Mesenchymal stem cell (in vitro differentiated cells and primary cell): ENCODE measurements around the gene KRI1.
A peak's percentile ranks its signal among the peaks of the same experiment; 100 is the strongest.

Experiments
- DNase-seq: peaks from one replicate; pipeline ENCODE4 v3.0.0-alpha.2; 2013
- H2AFZ ChIP-seq: one replicate; pipeline ENCODE4 v1.6.1; 2013; ENCODE audit warnings: low read depth, mild to moderate bottlenecking, control low read depth, inconsistent platforms, low read length, moderate library complexity
- H2AK5ac ChIP-seq: 2 replicates; pipeline ENCODE4 v1.6.1; 2013; ENCODE audit warnings: low read length, moderate library complexity, mild to moderate bottlenecking, inconsistent platforms; ENCODE audit not compliant: severe bottlenecking
- H2BK120ac ChIP-seq: one replicate; pipeline ENCODE4 v1.6.1; 2013; ENCODE audit warnings: low read depth, mild to moderate bottlenecking, inconsistent platforms, low read length, moderate library complexity
- H2BK12ac ChIP-seq, 2 experiments: one replicate each; pipeline ENCODE4 v1.6.1; 2013; ENCODE audit warnings: inconsistent platforms in 2 of 2, low read length in 2 of 2, mild to moderate bottlenecking in 2 of 2, moderate library complexity in 2 of 2, control low read depth in 1 of 2
- H2BK15ac ChIP-seq: one replicate; pipeline ENCODE4 v1.6.1; 2013; ENCODE audit warnings: mild to moderate bottlenecking, low read depth, inconsistent platforms; ENCODE audit not compliant: poor library complexity, severe bottlenecking
- H2BK5ac ChIP-seq: 2 replicates; pipeline ENCODE4 v1.6.1; 2013; ENCODE audit warnings: low read depth, mild to moderate bottlenecking, low read length, control low read depth, inconsistent platforms; ENCODE audit not compliant: poor library complexity, severe bottlenecking
- H3K14ac ChIP-seq, 2 experiments: one replicate each; pipeline ENCODE4 v1.6.1; 2013; ENCODE audit warnings: inconsistent platforms in 2 of 2, low read length in 2 of 2, control low read depth in 1 of 2, mild to moderate bottlenecking in 1 of 2, moderate library complexity in 1 of 2
- H3K18ac ChIP-seq, 2 experiments: one replicate each; pipeline ENCODE4 v1.6.1; 2013; ENCODE audit warnings: inconsistent platforms in 2 of 2, low read length in 2 of 2, control low read depth in 1 of 2, low read depth in 1 of 2, mild to moderate bottlenecking in 1 of 2
- H3K23ac ChIP-seq, 2 experiments: one replicate each; pipeline ENCODE4 v1.6.1; 2013; ENCODE audit warnings: inconsistent platforms in 2 of 2, low read length in 2 of 2, mild to moderate bottlenecking in 2 of 2, moderate library complexity in 2 of 2, control low read depth in 1 of 2
- H3K27ac ChIP-seq: 2 replicates; pipeline ENCODE4 v1.5.1; 2013; ENCODE audit warnings: mild to moderate bottlenecking, moderate library complexity, low read length, control low read depth, inconsistent platforms; ENCODE audit not compliant: poor library complexity, severe bottlenecking
- H3K27me3 ChIP-seq, 2 experiments: 2 replicates each; pipeline versions ENCODE4 v1.6.1 to v1.7.0; 2013; ENCODE audit warnings: low read length in 2 of 2, mild to moderate bottlenecking in 2 of 2, moderate library complexity in 2 of 2, control low read depth in 1 of 2, inconsistent platforms in 1 of 2; ENCODE audit not compliant: control insufficient read depth in 1 of 2, insufficient read depth in 1 of 2
- H3K36me3 ChIP-seq, 2 experiments: 2 replicates each; pipeline versions ENCODE4 v1.6.1 to v1.7.0; 2013; ENCODE audit warnings: low read length in 2 of 2, control low read depth in 1 of 2, inconsistent platforms in 1 of 2, low read depth in 1 of 2, mild to moderate bottlenecking in 1 of 2; ENCODE audit not compliant: insufficient read depth in 2 of 2, control insufficient read depth in 1 of 2
- H3K4ac ChIP-seq, 2 experiments: one replicate each; pipeline ENCODE4 v1.6.1; 2013; ENCODE audit warnings: inconsistent platforms in 2 of 2, low read length in 2 of 2, mild to moderate bottlenecking in 2 of 2, moderate library complexity in 2 of 2, control low read depth in 1 of 2, low read depth in 1 of 2
- H3K4me1 ChIP-seq: 2 replicates; pipeline ENCODE4 v1.6.1; 2013; ENCODE audit warnings: low read depth, low read length, control low read depth; ENCODE audit not compliant: control insufficient read depth, insufficient read depth
- H3K4me2 ChIP-seq: 2 replicates; pipeline ENCODE4 v1.6.1; 2013; ENCODE audit warnings: low read length, mild to moderate bottlenecking, inconsistent platforms; ENCODE audit not compliant: poor library complexity, severe bottlenecking
- H3K4me3 ChIP-seq, 2 experiments: 2 replicates each; pipeline versions ENCODE4 v1.5.1 to v1.7.0; 2013; ENCODE audit warnings: low read length in 2 of 2, mild to moderate bottlenecking in 2 of 2, control low read depth in 1 of 2, low read depth in 1 of 2; ENCODE audit not compliant: insufficient read depth in 1 of 2
- H3K79me1 ChIP-seq: replicated peaks from 2 replicates; pipeline ENCODE4 v1.6.1; 2013; ENCODE audit warnings: mild to moderate bottlenecking, control low read depth, low read length, inconsistent platforms; ENCODE audit not compliant: poor library complexity, severe bottlenecking
- H3K9ac ChIP-seq: 2 replicates; pipeline ENCODE4 v1.7.0; 2013; ENCODE audit warnings: mild to moderate bottlenecking, low read length, moderate library complexity
- H3K9me3 ChIP-seq: 2 replicates; pipeline ENCODE4 v1.7.0; 2013; ENCODE audit warnings: mild to moderate bottlenecking, low read length; ENCODE audit not compliant: control insufficient read depth
- H4K8ac ChIP-seq: one replicate; pipeline ENCODE4 v1.6.1; 2013; ENCODE audit warnings: inconsistent platforms, mild to moderate bottlenecking, low read length, moderate library complexity
- H4K91ac ChIP-seq: one replicate; pipeline ENCODE4 v1.6.1; 2013; ENCODE audit warnings: mild to moderate bottlenecking, low read length, inconsistent platforms
- WGBS: methylation state at CpG from one replicate; pipeline ENCODE4 v1.1.7; 2013; ENCODE audit warnings: mixed read lengths; 5-methylcytosine and 5-hydroxymethylcytosine counted together

The KRI1 gene

DNA sequence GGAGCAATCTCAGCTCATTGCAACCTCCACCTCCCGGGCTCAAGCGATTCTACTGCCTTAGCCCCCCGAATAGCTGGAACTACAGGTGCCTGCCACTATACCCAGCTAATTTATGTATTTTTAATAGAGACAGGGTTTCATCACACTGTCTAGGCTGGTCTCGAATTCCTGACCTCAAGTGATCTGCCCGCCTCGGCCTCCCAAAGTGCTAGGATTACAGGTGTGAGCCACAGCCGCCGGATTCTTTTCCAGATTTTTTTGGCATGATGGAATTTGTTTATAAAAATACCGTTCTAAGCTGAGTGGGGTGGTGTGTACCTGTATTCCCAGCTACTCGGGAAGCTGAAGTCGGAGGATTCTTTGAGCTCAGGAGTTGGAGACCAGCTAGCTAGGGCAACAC is 28.1 kb downstream of the KRI1 start:
- H2BK5ac ChIP-seq: no peak overlapping the region
- no peak overlapping the region for H3K4me3 ChIP-seq
- H2AFZ ChIP-seq: no peak overlapping the region
- no peak overlapping the region for H3K18ac ChIP-seq
- WGBS: 72% methylated on average over 9 of the region's 11 CpGs
- H3K27me3 ChIP-seq: peaks cover 10 to 37% of the 10 kb centered on the region in 2 experiments
- H3K4ac ChIP-seq: no peak overlapping the region
- no peak overlapping the region for H4K91ac ChIP-seq
- no peak for DNase-seq
- no peaks in the 10 kb centered on the region for H3K4me1 ChIP-seq
- no peak overlapping the region for H3K14ac ChIP-seq
- H2BK120ac ChIP-seq: no peak overlapping the region
- H3K27ac ChIP-seq: no peak overlapping the region
- no peak overlapping the region for H4K8ac ChIP-seq
- H2BK12ac ChIP-seq: no peak overlapping the region
- H3K36me3 ChIP-seq: no peaks in the 10 kb centered on the region
- no peak overlapping the region for H3K4me2 ChIP-seq
- no peak overlapping the region for H3K9ac ChIP-seq
- H3K23ac ChIP-seq: no peak overlapping the region
- no peak overlapping the region for H2BK15ac ChIP-seq
- H2AK5ac ChIP-seq: no peak overlapping the region
- no peaks in the 10 kb centered on the region for H3K9me3 ChIP-seq
- no peaks in the 10 kb centered on the region for H3K79me1 ChIP-seq

- peak; percentile 37 for DNase-seq
- Histone ChIP-seq H3K4me2 (no peak overlapping the region), H3K4me3 (no peak overlapping the region), H3K27me3 (peaks cover 10 to 34% of the 10 kb centered on the region in 2 experiments), H2BK15ac (no peak overlapping the region), H3K18ac (peak overlapping the region in 1 of 2 experiments; percentile 43), H2AFZ (no peak overlapping the region), H2BK12ac (peak overlapping the region in 1 of 2 experiments; percentile 71), H3K27ac (no peak overlapping the region), H2BK5ac (no peak overlapping the region), H2AK5ac (no peak overlapping the region), H3K14ac (peak overlapping the region in 1 of 2 experiments; percentile 77), H3K4ac (no peak overlapping the region), H4K8ac (no peak overlapping the region), H3K23ac (no peak overlapping the region), H3K9me3 (no peaks in the 10 kb centered on the region), H3K36me3 (no peaks in the 10 kb centered on the region), H3K9ac (no peak overlapping the region), H3K79me1 (no peaks in the 10 kb centered on the region), H4K91ac (no peak overlapping the region), H3K4me1 (no peaks in the 10 kb centered on the region), H2BK120ac (no peak overlapping the region)
- WGBS: 76% methylated on average over 6 of the region's 6 CpGs
Measured at GRCh38 chr19:10535613-10536012, 30.2 kb downstream of the KRI1 start.

DNA sequence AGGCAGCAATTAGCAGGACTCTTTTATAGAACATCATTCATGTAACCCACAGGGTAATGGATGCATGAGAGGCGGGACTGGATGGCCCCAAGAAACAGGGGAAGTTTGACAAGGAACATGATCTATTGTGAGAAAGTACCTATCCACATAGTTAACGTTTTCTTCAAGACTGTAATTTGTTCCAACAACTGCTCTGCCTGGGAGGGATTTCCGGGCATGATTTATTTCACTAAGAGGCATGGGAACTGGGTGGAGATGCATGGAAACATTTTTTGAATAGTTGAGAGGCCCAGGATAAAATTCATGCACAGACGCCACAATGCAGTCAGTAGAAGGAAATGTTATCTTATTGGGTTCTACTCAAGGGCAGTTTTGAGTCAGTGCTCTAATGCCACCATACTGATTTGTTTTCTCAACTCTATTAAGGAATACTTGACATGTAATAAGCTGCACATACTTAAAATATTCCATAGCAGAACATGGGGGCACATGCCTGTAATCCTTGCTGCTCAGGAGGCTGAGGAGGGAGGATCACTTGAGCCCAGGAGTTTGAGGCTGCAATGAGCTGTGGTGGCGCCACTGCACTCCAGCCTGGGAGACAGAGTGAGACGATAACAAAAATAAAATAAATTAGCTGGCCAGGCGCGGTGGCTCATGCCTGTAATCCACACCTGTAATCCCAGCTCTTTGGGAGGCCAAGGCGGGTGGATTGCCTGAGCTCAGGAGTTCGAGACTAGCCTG is 32.0 kb downstream of the KRI1 start:
- no peaks in the 10 kb centered on the region for H3K4me1 ChIP-seq
- H3K18ac ChIP-seq: no peak overlapping the region
- no peak overlapping the region for H2AFZ ChIP-seq
- peak; percentile 98 for DNase-seq
- no peak overlapping the region for H3K9ac ChIP-seq
- no peaks in the 10 kb centered on the region for H3K79me1 ChIP-seq
- no peak overlapping the region for H2AK5ac ChIP-seq
- no peak overlapping the region for H3K4ac ChIP-seq
- no peaks in the 10 kb centered on the region for H3K9me3 ChIP-seq
- H4K91ac ChIP-seq: no peak overlapping the region
- H3K27me3 ChIP-seq: peaks cover 7 to 25% of the 10 kb centered on the region in 2 experiments
- no peak overlapping the region for H3K4me3 ChIP-seq
- H2BK5ac ChIP-seq: no peak overlapping the region
- H2BK15ac ChIP-seq: no peak overlapping the region
- no peak overlapping the region for H3K14ac ChIP-seq
- H3K27ac ChIP-seq: no peak overlapping the region
- H4K8ac ChIP-seq: no peak overlapping the region
- H3K4me2 ChIP-seq: no peak overlapping the region
- H3K36me3 ChIP-seq: no peaks in the 10 kb centered on the region
- WGBS: 62% methylated on average over 9 of the region's 10 CpGs
- no peak overlapping the region for H2BK120ac ChIP-seq
- H2BK12ac ChIP-seq: no peak overlapping the region
- H3K23ac ChIP-seq: no peak overlapping the region

- no peak overlapping the region for H4K8ac ChIP-seq
- H3K14ac ChIP-seq: no peak overlapping the region
- no peak overlapping the region for H2BK5ac ChIP-seq
- H3K79me1 ChIP-seq: no peaks in the 10 kb centered on the region
- peaks cover 0 to 13% of the 10 kb centered on the region in 2 experiments for H3K27me3 ChIP-seq
- H3K27ac ChIP-seq: no peak overlapping the region
- no peak overlapping the region for H2BK15ac ChIP-seq
- no peak overlapping the region for H4K91ac ChIP-seq
- H3K4me2 ChIP-seq: no peak overlapping the region
- no peak overlapping the region for H3K18ac ChIP-seq
- WGBS: 80% methylated on average over 1 of the region's 1 CpG
- DNase-seq: no peak
- H3K4me1 ChIP-seq: no peaks in the 10 kb centered on the region
- no peak overlapping the region for H3K9ac ChIP-seq
- no peaks in the 10 kb centered on the region for H3K9me3 ChIP-seq
- no peak overlapping the region for H3K4ac ChIP-seq
- no peak overlapping the region for H2BK120ac ChIP-seq
- no peak overlapping the region for H2BK12ac ChIP-seq
- no peak overlapping the region for H2AFZ ChIP-seq
- no peak overlapping the region for H3K4me3 ChIP-seq
- no peak overlapping the region for H3K23ac ChIP-seq
- H3K36me3 ChIP-seq: no peaks in the 10 kb centered on the region
- no peak overlapping the region for H2AK5ac ChIP-seq
Measured at GRCh38 chr19:10532457-10532856, 33.4 kb downstream of the KRI1 start.
